Type B pancreatic cell (in vitro differentiated cells): Measurements from ENCODE around the gene OR51F2. TPM values are rescaled to one million over a fixed set of nuclear protein-coding genes. Genes with fewer than 3 reads are reported as not detected.

Experiments
- DNase-seq: peaks from one replicate; pipeline ENCODE4 v3.0.0; 2021; ENCODE audit warnings: mixed read lengths; ENCODE audit not compliant: unreplicated experiment; ENCODE audit errors: extremely low spot score
- H3K27ac Mint-ChIP-seq: 2 replicates; pipeline ENCODE4 v1.8.0; 2021; ENCODE audit warnings: mild to moderate bottlenecking, mixed read lengths
- H3K27me3 Mint-ChIP-seq: 2 replicates; pipeline ENCODE4 v1.8.0; 2021; ENCODE audit warnings: mixed read lengths
- H3K36me3 Mint-ChIP-seq: 2 replicates; pipeline ENCODE4 v1.8.0; 2021; ENCODE audit warnings: mixed read lengths
- H3K4me1 Mint-ChIP-seq: one replicate; pipeline ENCODE4 v1.8.0; 2021; ENCODE audit warnings: mixed read lengths; ENCODE audit not compliant: unreplicated experiment
- H3K4me3 Mint-ChIP-seq: 2 replicates; pipeline ENCODE4 v1.8.0; 2021; ENCODE audit warnings: mild to moderate bottlenecking, mixed read lengths
- H3K9me3 Mint-ChIP-seq: 2 replicates; pipeline ENCODE4 v1.8.0; 2021; ENCODE audit warnings: mixed read lengths
- total RNA-seq: library from RNA; stranded (reverse); gene quantifications from 2 replicates; pipeline ENCODE4 v1.2.1, GENCODE V29; 2021; ENCODE audit warnings: low replicate concordance
- TF ChIP-seq, protein P1 (sequence below): fragments of 200-600 bp; sonication (generic); conservative IDR thresholded peaks from 2 replicates; pipeline ENCODE4 v1.5.0; 2021; ENCODE audit warnings: antibody characterized with exemption, mild to moderate bottlenecking

Gene OR51F2
- total RNA-seq, 1 donor from 2014 or later: not detected

DNA sequence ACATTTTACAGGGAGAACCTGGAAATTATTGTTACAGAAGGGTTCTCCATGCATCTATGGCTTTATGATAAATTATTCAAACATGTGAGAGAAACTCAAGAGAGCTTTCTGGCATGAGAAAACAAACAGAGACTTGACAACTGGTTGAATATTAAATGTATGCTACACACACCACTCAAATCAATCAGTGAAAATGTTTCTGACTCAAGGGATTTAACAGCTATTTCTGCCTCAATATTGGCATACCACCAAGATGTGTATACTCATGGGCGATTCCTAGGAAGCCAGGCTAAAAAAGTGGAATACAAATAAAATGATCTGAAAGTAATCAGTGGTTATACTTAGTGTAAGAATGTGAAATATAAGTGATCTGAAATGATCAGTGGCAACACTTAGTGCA, 44.7 kb downstream of the OR51F2 start:
- Mint-ChIP-seq H3K27ac (no peak overlapping the region), H3K27me3 (no peaks in the 10 kb centered on the region), H3K36me3 (no peaks in the 10 kb centered on the region), H3K9me3 (no peaks in the 10 kb centered on the region), H3K4me1 (no peaks in the 10 kb centered on the region), H3K4me3 (no peak overlapping the region)
- TF ChIP-seq, protein P1, sequence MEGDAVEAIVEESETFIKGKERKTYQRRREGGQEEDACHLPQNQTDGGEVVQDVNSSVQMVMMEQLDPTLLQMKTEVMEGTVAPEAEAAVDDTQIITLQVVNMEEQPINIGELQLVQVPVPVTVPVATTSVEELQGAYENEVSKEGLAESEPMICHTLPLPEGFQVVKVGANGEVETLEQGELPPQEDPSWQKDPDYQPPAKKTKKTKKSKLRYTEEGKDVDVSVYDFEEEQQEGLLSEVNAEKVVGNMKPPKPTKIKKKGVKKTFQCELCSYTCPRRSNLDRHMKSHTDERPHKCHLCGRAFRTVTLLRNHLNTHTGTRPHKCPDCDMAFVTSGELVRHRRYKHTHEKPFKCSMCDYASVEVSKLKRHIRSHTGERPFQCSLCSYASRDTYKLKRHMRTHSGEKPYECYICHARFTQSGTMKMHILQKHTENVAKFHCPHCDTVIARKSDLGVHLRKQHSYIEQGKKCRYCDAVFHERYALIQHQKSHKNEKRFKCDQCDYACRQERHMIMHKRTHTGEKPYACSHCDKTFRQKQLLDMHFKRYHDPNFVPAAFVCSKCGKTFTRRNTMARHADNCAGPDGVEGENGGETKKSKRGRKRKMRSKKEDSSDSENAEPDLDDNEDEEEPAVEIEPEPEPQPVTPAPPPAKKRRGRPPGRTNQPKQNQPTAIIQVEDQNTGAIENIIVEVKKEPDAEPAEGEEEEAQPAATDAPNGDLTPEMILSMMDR: no peak
- no peak for DNase-seq

Other genes with a start within 250 kb of the OR51F2 start
- gene OR52I2, start 239.6 kb upstream of the OR51F2 start, total RNA-seq: not detected in 2 replicates
- gene OR52I1, start 227.3 kb upstream of the OR51F2 start, total RNA-seq: not detected in 2 replicates
- gene TRIM68, start 213.1 kb upstream of the OR51F2 start, total RNA-seq: 13.9 and 14.5 TPM in 2 replicates
- gene OR51D1, start 183.8 kb upstream of the OR51F2 start, total RNA-seq: not detected in 2 replicates
- 0.48 and 0.51 TPM in 2 replicates for gene OR51E1, start 177.3 kb upstream of the OR51F2 start, total RNA-seq
- 0.58 TPM in 1 of 2 replicates, not detected in the other for gene OR51E2, start 123.5 kb upstream of the OR51F2 start, total RNA-seq
- gene MMP26, start 116.5 kb upstream of the OR51F2 start, total RNA-seq: not detected in 2 replicates
- not detected in 2 replicates for gene OR51F1, start 51.4 kb upstream of the OR51F2 start, total RNA-seq
- not detected in 2 replicates for gene OR52R1, start 16.9 kb upstream of the OR51F2 start, total RNA-seq
- gene OR51S1, start 27.9 kb downstream of the OR51F2 start, total RNA-seq: not detected in 2 replicates
- 0.39 TPM in 1 of 2 replicates, not detected in the other for gene OR51T1, start 60.6 kb downstream of the OR51F2 start, total RNA-seq
- not detected in 2 replicates for gene OR51A7, start 82.5 kb downstream of the OR51F2 start, total RNA-seq
- not detected in 2 replicates for gene OR51G2, start 98.0 kb downstream of the OR51F2 start, total RNA-seq
- not detected in 2 replicates for gene OR51G1, start 103.0 kb downstream of the OR51F2 start, total RNA-seq
- gene OR51A4, start 126.3 kb downstream of the OR51F2 start, total RNA-seq: not detected in 2 replicates
- gene OR51A2, start 134.4 kb downstream of the OR51F2 start, total RNA-seq: not detected in 2 replicates
- gene OR51L1, start 173.5 kb downstream of the OR51F2 start, total RNA-seq: not detected in 2 replicates
- not detected in 2 replicates for gene OR52J3, start 225.2 kb downstream of the OR51F2 start, total RNA-seq
- gene OR52E2, start 238.3 kb downstream of the OR51F2 start, total RNA-seq: not detected in 2 replicates
- not detected in 2 replicates for gene OR52E1, start 248.3 kb downstream of the OR51F2 start, total RNA-seq